Gastrocnemius medialis (tissue), 4 donors: Measurements from ENCODE around the gene E2F3.

Source experiments
- POLR2A ChIP-seq, 2 donors: fragments of 450-650 bp; IDR thresholded peaks; one replicate each; pipeline ENCODE4 v1.6.1; 2017; ENCODE audit warnings: antibody characterized with exemption in 2 of 2, mild to moderate bottlenecking in 2 of 2, moderate library complexity in 2 of 2
- TF ChIP-seq, protein P1 (sequence below), 5 experiments: fragments of 450-650 bp in 3 of 5; fragments of 200-600 bp in 2 of 5; sonication (generic) in 2 of 5; IDR thresholded peaks in 4 of 5; conservative IDR thresholded peaks in 1 of 5; 1 replicate in 4 of 5; 2 replicates in 1 of 5; pipeline ENCODE4 v1.5.1; 2016 to 2019; ENCODE audit warnings: antibody characterized with exemption in 5 of 5, mild to moderate bottlenecking in 3 of 5, moderate library complexity in 3 of 5

DNA sequence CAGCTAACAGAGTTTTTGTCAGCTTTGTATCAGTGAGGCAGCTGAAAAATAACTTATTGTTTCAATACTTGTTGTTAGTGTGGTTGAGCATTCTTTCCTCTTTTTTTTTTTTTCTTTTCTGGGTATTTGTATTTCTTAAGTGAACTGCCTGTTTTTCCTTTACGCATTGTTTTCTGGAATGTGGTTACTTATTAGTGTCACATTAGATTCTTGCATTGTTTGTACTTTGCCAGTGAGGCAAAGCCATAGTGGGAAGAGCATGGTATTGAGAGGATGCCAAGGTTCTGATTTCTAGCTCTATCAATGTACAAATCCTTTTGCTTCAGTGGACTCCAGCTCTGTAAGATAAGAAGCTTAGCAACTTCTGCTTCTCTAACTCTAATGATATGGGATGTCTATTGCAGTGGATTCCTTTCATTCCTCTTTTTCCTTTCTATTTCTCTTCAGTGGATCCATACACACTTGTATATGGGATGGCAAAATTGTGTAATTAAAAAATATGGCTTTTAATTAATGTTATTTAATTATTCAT, 136.5 kb downstream of the E2F3 start:
- TF ChIP-seq POLR2A (IDR thresholded peaks at IDR 0.05) = no peak
- TF ChIP-seq, protein P1, sequence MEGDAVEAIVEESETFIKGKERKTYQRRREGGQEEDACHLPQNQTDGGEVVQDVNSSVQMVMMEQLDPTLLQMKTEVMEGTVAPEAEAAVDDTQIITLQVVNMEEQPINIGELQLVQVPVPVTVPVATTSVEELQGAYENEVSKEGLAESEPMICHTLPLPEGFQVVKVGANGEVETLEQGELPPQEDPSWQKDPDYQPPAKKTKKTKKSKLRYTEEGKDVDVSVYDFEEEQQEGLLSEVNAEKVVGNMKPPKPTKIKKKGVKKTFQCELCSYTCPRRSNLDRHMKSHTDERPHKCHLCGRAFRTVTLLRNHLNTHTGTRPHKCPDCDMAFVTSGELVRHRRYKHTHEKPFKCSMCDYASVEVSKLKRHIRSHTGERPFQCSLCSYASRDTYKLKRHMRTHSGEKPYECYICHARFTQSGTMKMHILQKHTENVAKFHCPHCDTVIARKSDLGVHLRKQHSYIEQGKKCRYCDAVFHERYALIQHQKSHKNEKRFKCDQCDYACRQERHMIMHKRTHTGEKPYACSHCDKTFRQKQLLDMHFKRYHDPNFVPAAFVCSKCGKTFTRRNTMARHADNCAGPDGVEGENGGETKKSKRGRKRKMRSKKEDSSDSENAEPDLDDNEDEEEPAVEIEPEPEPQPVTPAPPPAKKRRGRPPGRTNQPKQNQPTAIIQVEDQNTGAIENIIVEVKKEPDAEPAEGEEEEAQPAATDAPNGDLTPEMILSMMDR (IDR thresholded peaks at IDR 0.05 in 4 of 5, conservative IDR thresholded peaks at IDR 0.05 in 1 of 5) = no peak
